GM10248 (cell line): ENCODE results near the gene EMP1.

ENCODE experiments used
- CTCF ChIA-PET: fragments of 300-600 bp; sonication (Branson Sonifier 250); formaldehyde crosslinking; extraction: SDS; loops from one replicate; lab custom pipeline; 2021; ENCODE audit warnings: antibody characterized with exemption; lab: Yijun Ruan, JAX
- POLR2A ChIA-PET: fragments of 350-650 bp; sonication (Branson Sonifier 250); formaldehyde crosslinking; extraction: SDS; loops from one replicate; lab custom pipeline; 2020; ENCODE audit warnings: antibody characterized with exemption; lab: Yijun Ruan, JAX
- DNase-seq: peaks from one replicate; pipeline ENCODE4 v3.0.0; 2012; ENCODE audit errors: extremely low spot score
- CTCF ChIP-seq: IDR thresholded peaks from 2 replicates; pipeline ENCODE4 v1.5.1; 2012; ENCODE audit warnings: mild to moderate bottlenecking, low read depth; ENCODE audit errors: extremely low read depth, missing control alignments, control extremely low read depth

Gene EMP1

GRCh38 chr12:13196130-13196921 is at the start of gene EMP1:
Gene EMP1, plus strand, starts transcription at chr12:13196726. Its CDS starts 14,785 bp downstream, at chr12:13211511.
- POLR2A ChIA-PET, result interaction anchor here (0.6 kb wide), 1 partner anchor 10 kb away, joined by 3 read pairs; no protein-coding TSS in a partner anchor
- peak; percentile 37 for DNase-seq
- CTCF ChIA-PET, result interaction anchor here (8.3 kb wide), 1 partner anchor 16 kb away, joined by 57 read pairs; no protein-coding TSS in a partner anchor
- no peak for TF ChIP-seq CTCF

- TF ChIP-seq CTCF, result no peak
- DNase-seq, result no peak
- POLR2A ChIA-PET, result no interaction called here
- CTCF ChIA-PET, result no interaction called here
Measured at GRCh38 chr12:13147688-13148484, 48.6 kb upstream of the EMP1 start.

DNA sequence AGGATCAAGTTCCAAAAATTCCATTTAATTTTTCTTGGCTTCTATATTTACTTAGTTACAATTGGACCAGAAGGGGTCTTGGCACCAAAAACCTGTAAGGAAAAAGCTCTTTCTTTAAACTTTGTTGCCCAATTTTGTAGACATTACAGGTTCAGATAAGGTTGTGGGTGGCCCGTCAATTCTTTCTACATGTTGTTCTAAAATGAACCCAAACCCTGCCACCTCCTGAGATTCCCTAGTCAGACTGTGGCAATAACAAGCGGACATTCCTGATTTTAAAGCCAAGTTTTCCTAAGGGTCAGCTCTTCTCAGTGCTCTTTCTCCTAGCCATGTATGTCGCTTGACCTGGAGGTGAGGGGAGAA is 48.1 kb upstream of the EMP1 start:
- CTCF ChIA-PET, result no interaction called here
- no peak for DNase-seq
- POLR2A ChIA-PET, result no interaction called here
- TF ChIP-seq CTCF, result no peak

GRCh38 chr12:13149411-13149810 is 47.1 kb upstream of the EMP1 start:
- DNase-seq, result no peak
- ChIA-PET POLR2A (no interaction called here), CTCF (no interaction called here)
- TF ChIP-seq CTCF, result no peak

DNA sequence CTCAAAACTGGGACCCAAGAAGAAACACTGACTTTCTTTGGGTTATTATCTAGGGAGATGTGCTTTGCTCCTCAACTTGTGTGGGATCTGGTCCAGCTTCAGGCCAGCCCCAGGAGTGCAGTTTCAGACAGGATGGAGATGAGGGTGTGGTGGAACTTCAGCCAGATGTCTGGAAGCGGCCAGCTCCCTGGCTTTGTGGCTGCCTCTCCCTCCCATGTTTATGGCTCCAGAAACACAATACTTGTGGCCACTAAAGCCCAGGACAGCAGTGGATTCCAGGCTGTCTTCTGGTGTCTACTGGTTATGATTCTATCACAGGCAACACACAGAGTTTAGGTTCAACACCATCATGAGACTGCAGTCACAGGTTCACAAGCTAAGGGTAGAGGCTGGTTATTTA is 44.2 kb upstream of the EMP1 start:
- no peak for DNase-seq
- ChIA-PET CTCF (interaction anchor here (1.0 to 2.1 kb wide), 3 partner anchors 15 to 114 kb away, joined by 3 to 6 read pairs (median 4); no protein-coding TSS in a partner anchor), POLR2A (no interaction called here)
- no peak for TF ChIP-seq CTCF

DNA sequence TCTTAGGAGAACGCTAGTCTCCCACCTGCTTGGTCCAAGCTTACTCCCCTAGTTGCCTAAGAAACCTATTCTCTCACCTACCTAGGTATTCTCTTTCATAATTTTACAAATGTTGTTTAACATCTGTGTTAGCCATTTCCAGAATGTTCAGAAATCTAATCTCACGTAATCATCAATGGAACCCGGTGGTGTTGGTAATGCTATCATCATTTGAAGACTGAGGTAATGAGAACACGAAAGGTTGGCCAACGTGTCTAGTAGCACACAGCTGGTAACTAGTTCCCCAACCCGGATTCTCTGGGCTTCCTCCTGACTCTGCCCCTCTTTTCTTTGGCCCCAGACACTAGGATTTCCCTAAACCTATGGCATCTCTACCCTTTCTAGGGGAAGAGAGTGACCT is 43.8 kb upstream of the EMP1 start:
- ChIA-PET POLR2A (no interaction called here), CTCF (interaction anchor here (1.3 to 2.1 kb wide), 3 partner anchors 18 to 115 kb away, joined by 3 to 6 read pairs (median 4); no protein-coding TSS in a partner anchor)
- no peak for DNase-seq
- TF ChIP-seq CTCF, result no peak
